ENCODE data around the gene CASZ1.

GRCh38 chr1:10753299-10753698 lies 43.1 kb downstream of the CASZ1 start:
- TF ChIP-seq, protein P1, sequence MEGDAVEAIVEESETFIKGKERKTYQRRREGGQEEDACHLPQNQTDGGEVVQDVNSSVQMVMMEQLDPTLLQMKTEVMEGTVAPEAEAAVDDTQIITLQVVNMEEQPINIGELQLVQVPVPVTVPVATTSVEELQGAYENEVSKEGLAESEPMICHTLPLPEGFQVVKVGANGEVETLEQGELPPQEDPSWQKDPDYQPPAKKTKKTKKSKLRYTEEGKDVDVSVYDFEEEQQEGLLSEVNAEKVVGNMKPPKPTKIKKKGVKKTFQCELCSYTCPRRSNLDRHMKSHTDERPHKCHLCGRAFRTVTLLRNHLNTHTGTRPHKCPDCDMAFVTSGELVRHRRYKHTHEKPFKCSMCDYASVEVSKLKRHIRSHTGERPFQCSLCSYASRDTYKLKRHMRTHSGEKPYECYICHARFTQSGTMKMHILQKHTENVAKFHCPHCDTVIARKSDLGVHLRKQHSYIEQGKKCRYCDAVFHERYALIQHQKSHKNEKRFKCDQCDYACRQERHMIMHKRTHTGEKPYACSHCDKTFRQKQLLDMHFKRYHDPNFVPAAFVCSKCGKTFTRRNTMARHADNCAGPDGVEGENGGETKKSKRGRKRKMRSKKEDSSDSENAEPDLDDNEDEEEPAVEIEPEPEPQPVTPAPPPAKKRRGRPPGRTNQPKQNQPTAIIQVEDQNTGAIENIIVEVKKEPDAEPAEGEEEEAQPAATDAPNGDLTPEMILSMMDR (conservative IDR thresholded peaks at IDR 0.05), result no peak
- TF ChIP-seq EZH2 (IDR thresholded peaks at IDR 0.05; ENCODE audit: low read depth), result no peak

All from PC-9 (cell line).